Brain microvascular endothelial cell (primary cell): ENCODE results near the gene CCDC184.

ENCODE experiments used
- DNase-seq: peaks from one replicate; pipeline ENCODE4 v3.0.0-alpha.2; 2020
- H3K27ac ChIP-seq: fragments of 250-450 bp; sonication (Bioruptor Pico); 2 replicates; pipeline ENCODE4 v1.5.1; 2020; ENCODE audit warnings: mild to moderate bottlenecking, moderate library complexity
- H3K27me3 ChIP-seq: fragments of 250-450 bp; sonication (Bioruptor Pico); replicated peaks from 2 replicates; pipeline ENCODE4 v1.5.1; 2020; ENCODE audit warnings: mild to moderate bottlenecking
- H3K36me3 ChIP-seq: fragments of 250-450 bp; sonication (Bioruptor Pico); replicated peaks from 2 replicates; pipeline ENCODE4 v1.5.1; 2020; ENCODE audit warnings: mild to moderate bottlenecking
- H3K4me3 ChIP-seq: 2 replicates; pipeline ENCODE4 v1.5.1; 2011; ENCODE audit warnings: low read depth, mild to moderate bottlenecking, control low read depth, low read length, moderate library complexity
- CTCF ChIP-seq: IDR thresholded peaks from 2 replicates; pipeline ENCODE4 v1.5.1; 2011; ENCODE audit warnings: low read depth, mild to moderate bottlenecking, moderate library complexity, low read length, control low read depth, inconsistent platforms; ENCODE audit errors: missing control alignments
- in situ Hi-C: cut with HindIII; loops from 2 replicates; pipeline ENCODE4 v1.10.0; 2017; ENCODE audit warnings: low sequenced_read_pairs, low pct_ligation_motif_present

The CCDC184 gene

GRCh38 chr12:48175613-48176416 lies 7.6 kb upstream of the CCDC184 start:
- no peak for DNase-seq
- in situ Hi-C loops, result no loop called here

GRCh38 chr12:48176417-48176751 lies 7.1 kb upstream of the CCDC184 start:
- Histone ChIP-seq H3K27me3 (peaks cover 36% of the 10 kb centered on the region), H3K36me3 (no peaks in the 10 kb centered on the region), H3K27ac (no peak overlapping the region), H3K4me3 (no peak overlapping the region)
- no peak for TF ChIP-seq CTCF
- DNase-seq, result no peak
- in situ Hi-C loops, result no loop called here

More at GRCh38 chr12:48175613-48176416, 7.6 kb upstream of the CCDC184 start:
- Histone ChIP-seq H3K27me3 (peaks cover 32% of the 10 kb centered on the region), H3K27ac (no peak overlapping the region), H3K36me3 (no peaks in the 10 kb centered on the region), H3K4me3 (no peak overlapping the region)
- TF ChIP-seq CTCF, result no peak

GRCh38 chr12:48177982-48178381 lies 5.5 kb upstream of the CCDC184 start:
- Histone ChIP-seq H3K4me3 (no peak overlapping the region), H3K27ac (no peak overlapping the region), H3K36me3 (no peaks in the 10 kb centered on the region), H3K27me3 (peaks cover 36% of the 10 kb centered on the region)
- in situ Hi-C loops, result no loop called here
- TF ChIP-seq CTCF, result no peak
- no peak for DNase-seq

GRCh38 chr12:48179466-48179865 lies 4.0 kb upstream of the CCDC184 start:
- in situ Hi-C loops, result no loop called here
- Histone ChIP-seq H3K27ac (no peak overlapping the region), H3K4me3 (no peak overlapping the region), H3K36me3 (no peaks in the 10 kb centered on the region), H3K27me3 (peaks cover 44% of the 10 kb centered on the region)
- TF ChIP-seq CTCF, result no peak
- DNase-seq, result no peak

- no peak for DNase-seq
- Histone ChIP-seq H3K27me3 (peaks cover 54% of the 10 kb centered on the region), H3K36me3 (no peaks in the 10 kb centered on the region), H3K4me3 (no peak overlapping the region), H3K27ac (no peak overlapping the region)
- in situ Hi-C loops, result no loop called here
- no peak for TF ChIP-seq CTCF
These were observed 3.0 kb upstream of the CCDC184 start for GRCh38 chr12:48180424-48180823.
